ENCODE measurements around the gene PTTG1IP.

Gene PTTG1IP

GRCh38 chr21:44896561-44897286, 23.2 kb upstream of the PTTG1IP start:
- DNase-seq (ENCODE audit: low read depth, low spot score) = no peak

- no peak for DNase-seq (ENCODE audit: low read depth, low spot score)
Observed at GRCh38 chr21:44895859-44896258, 22.4 kb upstream of the PTTG1IP start.

- no peak for DNase-seq (ENCODE audit: low read depth, low spot score)
Observed at GRCh38 chr21:44894687-44895302, 21.3 kb upstream of the PTTG1IP start.

GRCh38 chr21:44893948-44894656, 20.6 kb upstream of the PTTG1IP start:
- DNase-seq (ENCODE audit: low read depth, low spot score) = no peak

- DNase-seq (ENCODE audit: low read depth, low spot score) = no peak
Observed at GRCh38 chr21:44893278-44893556, 19.7 kb upstream of the PTTG1IP start.

- peak; percentile 71 for DNase-seq (ENCODE audit: low read depth, low spot score)
Observed at GRCh38 chr21:44892536-44893277, 19.2 kb upstream of the PTTG1IP start.

- DNase-seq (ENCODE audit: low read depth, low spot score) = no peak
Observed at GRCh38 chr21:44892095-44892494, 18.6 kb upstream of the PTTG1IP start.

GRCh38 chr21:44891631-44892031, 18.1 kb upstream of the PTTG1IP start:
- no peak for DNase-seq (ENCODE audit: low read depth, low spot score)

- DNase-seq (ENCODE audit: low read depth, low spot score) = no peak
Observed at GRCh38 chr21:44890961-44891541, 17.6 kb upstream of the PTTG1IP start.

- DNase-seq (ENCODE audit: low read depth, low spot score) = no peak
Observed at GRCh38 chr21:44890338-44890931, 16.9 kb upstream of the PTTG1IP start.

GRCh38 chr21:44889625-44890337, 16.3 kb upstream of the PTTG1IP start:
- DNase-seq (ENCODE audit: low read depth, low spot score) = no peak

GRCh38 chr21:44888581-44889550, 15.4 kb upstream of the PTTG1IP start:
- no peak for DNase-seq (ENCODE audit: low read depth, low spot score)

- no peak for DNase-seq (ENCODE audit: low read depth, low spot score)
Observed at GRCh38 chr21:44887807-44888580, 14.5 kb upstream of the PTTG1IP start.

GRCh38 chr21:44887126-44887806, 13.8 kb upstream of the PTTG1IP start:
- no peak for DNase-seq (ENCODE audit: low read depth, low spot score)

GRCh38 chr21:44886113-44887075, 12.9 kb upstream of the PTTG1IP start:
- no peak for DNase-seq (ENCODE audit: low read depth, low spot score)

- DNase-seq (ENCODE audit: low read depth, low spot score) = no peak
Observed at GRCh38 chr21:44885615-44886014, 12.1 kb upstream of the PTTG1IP start.

- no peak for DNase-seq (ENCODE audit: low read depth, low spot score)
Observed at GRCh38 chr21:44884097-44884496, 10.6 kb upstream of the PTTG1IP start.

Data from astrocyte of the hippocampus (primary cell).